Uterus (tissue), 4 donors: ENCODE results near the gene CAPNS1. TPM values are rescaled to one million over a fixed set of nuclear protein-coding genes. Genes with fewer than 3 reads are reported as not detected.

Experiments
- DNase-seq, 2 donors: peaks; one replicate each; pipeline ENCODE4 v3.0.0-alpha.2; 2019 to 2020
- H3K27ac ChIP-seq, 2 donors: fragments of 200-600 bp; sonication (generic); 1 replicate in 1 of 2; 2 replicates in 1 of 2; pipeline ENCODE4 v1.5.1; 2016 to 2018
- H3K27me3 ChIP-seq, 2 donors: fragments of 200-600 bp; sonication (generic); one replicate each; pipeline ENCODE4 v1.5.1; 2018 to 2019; ENCODE audit warnings: control low read depth in 1 of 2
- H3K36me3 ChIP-seq, 2 donors: fragments of 200-600 bp; sonication (generic); one replicate each; pipeline ENCODE4 v1.5.1; 2019; ENCODE audit warnings: control low read depth in 1 of 2
- H3K4me1 ChIP-seq, 2 donors: fragments of 200-600 bp; sonication (generic); one replicate each; pipeline ENCODE4 v1.5.1; 2018 to 2019; ENCODE audit warnings: control low read depth in 1 of 2
- H3K4me3 ChIP-seq, 2 donors: fragments of 200-600 bp; sonication (generic); 1 replicate in 1 of 2; 2 replicates in 1 of 2; pipeline ENCODE4 v1.5.1; 2018 to 2019; ENCODE audit warnings: mild to moderate bottlenecking in 1 of 2
- H3K9me3 ChIP-seq, 2 donors: fragments of 200-600 bp; sonication (generic); one replicate each; pipeline ENCODE4 v1.5.1; 2019; ENCODE audit warnings: control low read depth in 1 of 2
- CTCF ChIP-seq, 4 experiments: fragments of 200-600 bp in 2 of 4; fragments of 450-650 bp in 2 of 4; sonication (generic) in 2 of 4; IDR thresholded peaks; one replicate each; pipeline ENCODE4 v1.5.1; 2016 to 2019; ENCODE audit warnings: antibody characterized with exemption in 4 of 4, mild to moderate bottlenecking in 2 of 4, moderate library complexity in 1 of 4
- POLR2A ChIP-seq, 2 donors: fragments of 450-650 bp; IDR thresholded peaks; one replicate each; pipeline ENCODE4 v1.6.1; 2016; ENCODE audit warnings: antibody characterized with exemption in 2 of 2, mild to moderate bottlenecking in 1 of 2, moderate library complexity in 1 of 2
- intact Hi-C: fragments of 100-400 bp; cut with DNase I; formaldehyde crosslinking; loops from one replicate; pipeline ENCODE4 v1.15.1; 2023; ENCODE audit warnings: low total_unique reads
- total RNA-seq, 4 donors: library from RNA; depleted of rRNA in 3 of 4; stranded (reverse); fragments of >200 nt in 3 of 4; gene quantifications; one replicate each; pipeline versions ENCODE4 v1.1.0 to v1.2.4, GENCODE V29; 2014 to 2023
- donor health status: DM: yes; HTN: yes; CAD: no.

CAPNS1 gene
- total RNA-seq, result 100 to 1,000 TPM; 134 to 511 (median 179) TPM

DNA sequence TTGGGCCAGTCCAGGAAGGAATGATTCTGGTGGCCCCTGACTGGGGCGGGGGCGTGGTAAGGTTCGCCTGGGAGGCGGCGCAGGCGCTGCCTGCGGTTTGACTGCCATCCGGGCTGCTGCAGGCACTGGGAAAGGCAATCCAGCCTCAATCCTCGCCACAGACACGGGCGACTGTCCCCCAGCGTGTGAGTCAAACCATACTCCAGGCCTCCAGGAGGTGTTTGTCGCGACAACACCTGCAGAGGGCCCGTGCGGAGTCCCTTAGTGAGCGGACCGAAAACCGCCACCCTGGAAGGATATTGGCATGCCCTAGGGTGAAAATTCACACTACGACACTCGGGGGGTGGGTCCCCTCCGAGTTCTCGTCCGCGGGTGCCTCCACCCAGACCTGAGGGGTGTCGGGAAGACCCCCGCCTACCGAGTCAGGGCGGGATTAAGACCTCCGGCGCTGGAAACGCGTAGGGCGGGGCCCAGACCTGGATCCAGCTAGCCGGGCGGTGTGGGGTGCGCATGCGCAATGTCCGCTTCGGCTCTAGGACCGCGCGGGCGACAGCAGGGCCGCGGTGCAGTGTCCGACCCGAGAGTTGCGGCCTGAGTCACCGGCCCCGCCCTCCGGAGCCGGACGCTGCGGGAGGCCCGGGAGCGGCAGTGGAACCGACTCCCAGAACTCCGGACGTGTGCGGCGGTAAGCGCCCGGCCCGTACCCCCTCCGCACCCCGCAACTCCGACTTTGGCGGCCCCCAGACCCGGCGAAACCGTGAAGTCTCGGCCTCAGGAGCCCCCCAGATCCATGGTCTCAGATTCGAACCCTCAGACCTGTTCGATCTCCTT, at the start of gene CAPNS1:
TSS of gene CAPNS1 (plus strand) at position 594 of the 831 bp plus-strand sequence. CDS start 946 bp downstream, outside the sequence.
- intact Hi-C loops, result no loop called here
- Histone ChIP-seq H3K27me3 (no peaks in the 10 kb centered on the region), H3K27ac (peak within 1 kb of the TSS; percentile 95 to 97), H3K9me3 (no peaks in the 10 kb centered on the region), H3K4me1 (peaks cover 0 to 10% of the 10 kb centered on the region in 2 donors), H3K4me3 (peak within 1 kb of the TSS; percentile 80 to 92), H3K36me3 (no peaks in the 10 kb centered on the region)
- DNase-seq, result peak; percentile 97
- peak; percentile 91 to 99 for TF ChIP-seq POLR2A (IDR thresholded peaks at IDR 0.05)
- peak in 3 of 4 experiments; percentile 17 to 39 (median 32) for TF ChIP-seq CTCF (IDR thresholded peaks at IDR 0.05)

- H3K36me3 ChIP-seq, result no peaks in the 10 kb centered on the region
- no peak for DNase-seq
- H3K27ac ChIP-seq, result no peak overlapping the region
- intact Hi-C loops, result no loop called here
- H3K27me3 ChIP-seq, result no peaks in the 10 kb centered on the region
- no peak overlapping the region for H3K4me3 ChIP-seq
- TF ChIP-seq POLR2A (IDR thresholded peaks at IDR 0.05), result no peak
- TF ChIP-seq CTCF (IDR thresholded peaks at IDR 0.05), result no peak
- H3K4me1 ChIP-seq, result no peaks in the 10 kb centered on the region
- H3K9me3 ChIP-seq, result no peaks in the 10 kb centered on the region
These were observed 48.8 kb upstream of the CAPNS1 start for GRCh38 chr19:36090910-36091695.

DNA sequence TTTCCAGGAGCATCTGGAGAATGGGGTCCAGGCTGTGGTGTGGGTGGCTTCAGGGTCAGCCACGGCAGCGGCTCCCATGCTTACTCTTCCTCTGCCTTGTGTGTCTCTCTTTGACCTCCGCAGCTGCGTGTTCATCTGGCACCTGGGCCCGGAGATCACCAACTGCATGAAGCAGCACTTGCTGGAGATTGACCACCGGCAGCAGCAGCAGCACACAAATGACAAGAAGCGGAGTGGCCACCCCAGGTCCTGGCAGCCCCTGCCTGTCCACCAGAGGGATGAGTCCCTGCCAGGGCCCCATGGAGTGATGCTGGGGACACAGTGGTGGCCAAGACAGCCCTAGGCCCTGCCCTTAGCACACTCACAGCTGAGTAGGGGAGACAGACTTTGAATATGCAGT, 47.3 kb upstream of the CAPNS1 start:
- Histone ChIP-seq H3K27ac (peak overlapping the region in 1 of 2 donors; percentile 36), H3K4me3 (no peak overlapping the region)
- intact Hi-C loops, result no loop called here

GRCh38 chr19:36093146-36093662, 46.7 kb upstream of the CAPNS1 start:
- DNase-seq, result no peak
- H3K36me3 ChIP-seq, result no peaks in the 10 kb centered on the region
- no peak overlapping the region for H3K4me3 ChIP-seq
- no peaks in the 10 kb centered on the region for H3K4me1 ChIP-seq
- H3K27me3 ChIP-seq, result no peaks in the 10 kb centered on the region
- H3K27ac ChIP-seq, result peak overlapping the region in 1 of 2 donors; percentile 36
- H3K9me3 ChIP-seq, result no peaks in the 10 kb centered on the region
- intact Hi-C loops, result no loop called here
- TF ChIP-seq POLR2A (IDR thresholded peaks at IDR 0.05) (no peak), CTCF (IDR thresholded peaks at IDR 0.05) (no peak)

More for the DNA sequence above, 47.3 kb upstream of the CAPNS1 start:
- Histone ChIP-seq H3K36me3 (no peaks in the 10 kb centered on the region), H3K27me3 (no peaks in the 10 kb centered on the region), H3K4me1 (no peaks in the 10 kb centered on the region), H3K9me3 (no peaks in the 10 kb centered on the region)
- DNase-seq, result no peak
- TF ChIP-seq POLR2A (IDR thresholded peaks at IDR 0.05), result no peak
- TF ChIP-seq CTCF (IDR thresholded peaks at IDR 0.05), result no peak
